ENCODE results near the gene MRPL42.

The MRPL42 gene

DNA sequence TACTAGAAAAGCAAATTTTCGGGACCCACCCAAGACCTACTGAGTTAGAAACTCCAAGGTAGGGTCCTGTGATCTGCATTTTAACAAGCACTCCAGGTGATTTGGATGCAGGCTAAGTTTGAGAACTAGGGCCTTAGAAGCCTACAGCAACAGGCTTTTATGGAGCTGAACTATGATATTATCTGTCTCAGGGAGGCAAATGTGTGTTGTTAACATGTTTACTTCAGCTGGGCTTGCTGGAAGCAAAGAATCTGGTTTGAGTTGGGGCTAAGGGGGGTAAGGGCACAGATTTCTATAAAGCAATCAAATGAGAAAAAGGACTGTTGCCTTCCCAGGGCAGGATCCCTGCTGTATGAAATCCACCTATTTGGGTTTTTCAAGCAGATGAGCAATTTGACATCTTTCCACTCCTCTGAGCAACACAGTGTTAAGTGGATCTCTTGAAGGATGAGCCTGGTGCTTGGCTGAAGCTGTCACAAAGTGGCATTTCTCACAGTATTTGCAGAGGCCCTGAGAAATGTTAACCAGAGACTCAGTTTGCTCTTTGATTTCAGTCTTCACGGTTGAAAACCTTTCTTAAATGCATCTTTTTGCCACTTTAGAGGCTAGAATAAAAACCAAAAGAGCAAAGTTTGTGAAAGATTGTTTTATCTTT, 68.9 kb downstream of the MRPL42 start:
- TF ChIP-seq, protein P1, sequence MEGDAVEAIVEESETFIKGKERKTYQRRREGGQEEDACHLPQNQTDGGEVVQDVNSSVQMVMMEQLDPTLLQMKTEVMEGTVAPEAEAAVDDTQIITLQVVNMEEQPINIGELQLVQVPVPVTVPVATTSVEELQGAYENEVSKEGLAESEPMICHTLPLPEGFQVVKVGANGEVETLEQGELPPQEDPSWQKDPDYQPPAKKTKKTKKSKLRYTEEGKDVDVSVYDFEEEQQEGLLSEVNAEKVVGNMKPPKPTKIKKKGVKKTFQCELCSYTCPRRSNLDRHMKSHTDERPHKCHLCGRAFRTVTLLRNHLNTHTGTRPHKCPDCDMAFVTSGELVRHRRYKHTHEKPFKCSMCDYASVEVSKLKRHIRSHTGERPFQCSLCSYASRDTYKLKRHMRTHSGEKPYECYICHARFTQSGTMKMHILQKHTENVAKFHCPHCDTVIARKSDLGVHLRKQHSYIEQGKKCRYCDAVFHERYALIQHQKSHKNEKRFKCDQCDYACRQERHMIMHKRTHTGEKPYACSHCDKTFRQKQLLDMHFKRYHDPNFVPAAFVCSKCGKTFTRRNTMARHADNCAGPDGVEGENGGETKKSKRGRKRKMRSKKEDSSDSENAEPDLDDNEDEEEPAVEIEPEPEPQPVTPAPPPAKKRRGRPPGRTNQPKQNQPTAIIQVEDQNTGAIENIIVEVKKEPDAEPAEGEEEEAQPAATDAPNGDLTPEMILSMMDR (IDR thresholded peaks at IDR 0.05; ENCODE audit: borderline replicate concordance, insufficient read depth, low read depth, low read length): no peak
- no peak overlapping the region for H3K4me3 ChIP-seq (ENCODE audit: low read depth, low read length)

GRCh38 chr12:93536766-93537488, 69.6 kb downstream of the MRPL42 start:
- TF ChIP-seq, protein P1 (IDR thresholded peaks at IDR 0.05; ENCODE audit: borderline replicate concordance, insufficient read depth, low read depth, low read length): no peak
- H3K4me3 ChIP-seq (ENCODE audit: low read depth, low read length): no peak overlapping the region

- TF ChIP-seq, protein P1 (IDR thresholded peaks at IDR 0.05; ENCODE audit: borderline replicate concordance, insufficient read depth, low read depth, low read length): no peak
- no peak overlapping the region for H3K4me3 ChIP-seq (ENCODE audit: low read depth, low read length)
These were observed 70.5 kb downstream of the MRPL42 start for GRCh38 chr12:93537769-93538168.

- no peak overlapping the region for H3K4me3 ChIP-seq (ENCODE audit: low read depth, low read length)
These were observed 72.5 kb downstream of the MRPL42 start for GRCh38 chr12:93539821-93540220.

GRCh38 chr12:93540466-93540865, 73.2 kb downstream of the MRPL42 start:
- TF ChIP-seq, protein P1 (IDR thresholded peaks at IDR 0.05; ENCODE audit: borderline replicate concordance, insufficient read depth, low read depth, low read length): no peak
- H3K4me3 ChIP-seq (ENCODE audit: low read depth, low read length): no peak overlapping the region

More at GRCh38 chr12:93539821-93540220, 72.5 kb downstream of the MRPL42 start:
- TF ChIP-seq, protein P1 (IDR thresholded peaks at IDR 0.05; ENCODE audit: borderline replicate concordance, insufficient read depth, low read depth, low read length): no peak

DNA sequence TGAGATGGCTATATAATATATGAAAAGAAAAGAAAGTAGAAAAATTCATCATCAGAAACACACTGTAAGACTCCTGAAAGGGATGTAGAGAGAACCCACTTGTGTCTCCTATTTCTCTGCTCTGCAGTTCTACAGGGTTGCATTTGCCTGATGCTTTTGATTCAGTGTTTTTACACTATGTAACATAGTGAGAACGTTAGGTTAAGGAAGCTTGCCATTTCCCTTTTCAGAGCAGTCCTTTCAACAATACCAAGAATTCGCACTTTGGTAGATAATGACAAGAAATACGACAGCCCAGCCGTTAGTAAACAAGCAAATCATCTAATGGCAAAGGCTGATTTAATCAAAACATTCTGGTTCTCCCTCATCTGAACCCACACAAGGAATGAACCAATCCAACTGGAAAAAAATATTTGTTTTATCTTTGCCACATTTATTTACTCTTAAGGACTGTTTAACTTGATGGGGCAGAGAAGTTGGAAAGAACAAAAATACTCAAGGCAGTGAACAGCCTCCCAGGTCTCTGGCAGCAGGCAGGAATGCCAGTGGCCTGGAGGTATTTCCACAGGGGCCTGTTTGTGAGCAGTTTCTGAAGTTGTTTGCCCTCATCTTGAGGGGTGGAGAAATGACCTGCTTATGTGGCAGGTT, 74.4 kb downstream of the MRPL42 start:
- TF ChIP-seq, protein P1 (IDR thresholded peaks at IDR 0.05; ENCODE audit: borderline replicate concordance, insufficient read depth, low read depth, low read length): no peak
- H3K4me3 ChIP-seq (ENCODE audit: low read depth, low read length): no peak overlapping the region
